ENCODE data around the gene DPH3.
"Not testable (repeated sequence)": the region's sequence is repeated elsewhere in the genome, so short reads cannot be mapped to it uniquely, and the experiment has no call there.

The DPH3 gene

GRCh38 chr3:16264708-16265454, at the start of gene DPH3, which contains the start of gene OXNAD1:
DPH3 (minus strand) TSS chr3:16264943; CDS start chr3:16264876, 67 bp downstream.
OXNAD1 (plus strand) TSS chr3:16265212; CDS start chr3:16270953, 5,741 bp downstream.
- peak; percentile 93 to 95 for DNase-seq

DNA sequence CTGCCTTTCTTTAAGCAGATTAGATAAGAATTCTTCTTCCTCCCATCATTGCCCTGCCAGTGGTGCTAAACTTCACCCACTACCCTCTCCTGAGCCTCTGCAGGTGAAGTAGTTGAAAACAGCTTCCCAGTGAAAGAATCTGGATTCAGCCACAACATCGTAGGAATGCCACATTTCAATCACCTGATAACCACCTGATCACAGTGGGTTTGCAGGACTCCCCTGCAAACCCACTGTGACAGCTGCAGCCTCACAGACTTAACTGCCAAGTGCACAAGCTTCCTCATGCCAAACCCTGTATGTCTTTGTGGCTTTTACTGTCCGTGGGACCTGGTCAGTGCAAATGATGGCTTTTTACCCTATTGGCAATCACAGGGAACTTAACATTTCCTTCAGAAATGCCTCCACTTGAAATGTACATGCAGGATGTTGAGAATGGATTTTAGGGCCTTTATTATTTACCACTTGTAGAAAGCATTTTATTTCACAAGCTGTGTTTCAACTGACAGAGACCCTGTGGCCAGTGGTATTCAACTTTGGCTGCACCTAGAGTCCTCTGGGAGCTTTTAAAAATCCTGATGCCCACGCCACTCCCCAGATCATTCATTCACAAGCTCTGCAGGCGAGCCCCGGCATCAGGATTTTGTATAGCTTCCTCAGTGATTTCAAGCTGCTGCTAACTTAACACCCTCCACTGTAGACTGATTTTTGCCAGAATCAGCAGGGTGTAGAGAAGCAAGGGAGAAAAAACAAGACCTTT, 49.3 kb upstream of the DPH3 start:
- no peak for DNase-seq

DNA sequence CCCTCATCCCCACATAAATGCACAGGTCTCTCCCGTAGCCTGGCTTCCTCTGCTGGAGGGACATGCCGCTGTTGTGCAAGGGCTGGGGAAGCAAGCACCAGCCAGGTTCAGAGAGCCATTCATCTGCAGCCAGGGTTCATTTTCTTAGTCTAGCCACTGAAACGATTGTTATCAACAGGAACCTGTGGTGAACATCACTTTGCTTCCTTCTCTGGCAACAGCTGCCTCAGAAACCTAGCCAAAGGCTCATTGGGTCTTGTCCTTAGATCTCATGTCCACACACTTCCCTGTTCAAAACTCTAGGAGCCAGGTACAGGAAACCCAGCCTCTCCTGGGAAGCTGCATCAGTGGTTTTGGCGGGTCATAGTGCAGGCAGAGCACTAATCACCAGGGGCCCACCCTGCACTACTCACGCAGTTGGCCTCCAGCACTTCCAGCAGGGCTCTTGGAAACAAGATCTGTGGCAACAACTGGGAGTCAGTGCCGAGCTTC, 47.3 kb upstream of the DPH3 start:
- DNase-seq, result no peak

- DNase-seq, result not testable (repeated sequence)
Observed at GRCh38 chr3:16310486-16310885, 45.7 kb upstream of the DPH3 start.

DNA sequence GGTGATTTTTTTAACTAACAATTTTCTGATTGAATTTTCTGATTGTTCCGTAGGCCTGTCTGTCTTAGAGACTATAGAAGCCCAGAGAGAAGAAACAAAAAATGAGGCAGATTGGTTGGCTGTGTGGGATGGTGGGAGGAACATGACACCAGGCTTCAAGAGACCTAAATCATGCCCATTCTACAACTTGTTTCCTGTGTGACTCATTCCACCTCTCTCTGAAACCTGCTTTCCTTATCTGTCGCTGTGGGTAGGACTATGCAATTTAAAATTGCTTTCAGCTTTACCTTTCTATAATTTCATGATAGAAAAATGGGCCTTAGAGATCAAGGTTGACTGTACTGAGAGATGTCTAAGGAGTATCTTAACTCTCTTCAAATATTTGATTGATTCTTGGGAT, 44.8 kb upstream of the DPH3 start:
- no peak for DNase-seq

DNA sequence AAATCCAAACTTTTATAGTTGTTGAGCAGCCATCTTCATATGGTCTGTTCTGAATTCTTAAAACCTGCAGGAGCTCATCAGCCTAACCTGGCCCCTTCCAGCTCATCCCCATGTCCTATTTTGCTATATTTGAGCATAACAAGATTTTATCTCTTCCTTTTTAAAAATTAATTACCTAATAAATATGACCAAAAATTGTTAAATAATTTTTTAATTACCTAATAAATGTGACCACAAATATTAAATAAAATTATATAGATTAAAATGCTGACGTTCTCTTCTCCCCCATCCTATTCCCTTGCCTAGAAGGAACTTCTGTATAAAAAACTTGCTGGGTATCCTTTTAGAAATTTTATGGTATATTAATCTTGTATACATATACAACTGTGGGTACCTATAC, 44.0 kb upstream of the DPH3 start:
- DNase-seq, result no peak

- no peak for DNase-seq
Observed at GRCh38 chr3:16307832-16308531, 43.2 kb upstream of the DPH3 start.

DNA sequence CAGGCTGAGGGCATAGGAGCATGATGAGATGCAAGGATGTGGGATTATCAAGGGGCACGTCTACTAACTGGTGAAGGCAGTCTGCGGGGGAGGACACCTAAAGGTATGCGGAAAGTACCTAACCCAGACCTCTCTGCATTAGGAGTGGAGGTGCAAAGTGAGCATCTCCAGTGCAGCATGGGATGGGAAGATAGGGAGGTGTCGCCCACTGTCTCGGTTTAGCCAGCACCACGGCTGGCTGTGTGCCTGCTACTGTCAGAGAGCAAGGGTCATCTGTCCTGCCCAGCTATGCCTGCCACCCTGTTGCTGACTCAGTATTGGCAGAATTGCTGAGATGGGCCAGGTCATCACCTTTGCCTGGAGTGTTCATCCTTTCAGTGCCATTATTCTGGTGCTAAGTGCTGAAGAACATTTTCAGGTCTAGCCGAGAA, 40.4 kb upstream of the DPH3 start:
- no peak for DNase-seq

DNA sequence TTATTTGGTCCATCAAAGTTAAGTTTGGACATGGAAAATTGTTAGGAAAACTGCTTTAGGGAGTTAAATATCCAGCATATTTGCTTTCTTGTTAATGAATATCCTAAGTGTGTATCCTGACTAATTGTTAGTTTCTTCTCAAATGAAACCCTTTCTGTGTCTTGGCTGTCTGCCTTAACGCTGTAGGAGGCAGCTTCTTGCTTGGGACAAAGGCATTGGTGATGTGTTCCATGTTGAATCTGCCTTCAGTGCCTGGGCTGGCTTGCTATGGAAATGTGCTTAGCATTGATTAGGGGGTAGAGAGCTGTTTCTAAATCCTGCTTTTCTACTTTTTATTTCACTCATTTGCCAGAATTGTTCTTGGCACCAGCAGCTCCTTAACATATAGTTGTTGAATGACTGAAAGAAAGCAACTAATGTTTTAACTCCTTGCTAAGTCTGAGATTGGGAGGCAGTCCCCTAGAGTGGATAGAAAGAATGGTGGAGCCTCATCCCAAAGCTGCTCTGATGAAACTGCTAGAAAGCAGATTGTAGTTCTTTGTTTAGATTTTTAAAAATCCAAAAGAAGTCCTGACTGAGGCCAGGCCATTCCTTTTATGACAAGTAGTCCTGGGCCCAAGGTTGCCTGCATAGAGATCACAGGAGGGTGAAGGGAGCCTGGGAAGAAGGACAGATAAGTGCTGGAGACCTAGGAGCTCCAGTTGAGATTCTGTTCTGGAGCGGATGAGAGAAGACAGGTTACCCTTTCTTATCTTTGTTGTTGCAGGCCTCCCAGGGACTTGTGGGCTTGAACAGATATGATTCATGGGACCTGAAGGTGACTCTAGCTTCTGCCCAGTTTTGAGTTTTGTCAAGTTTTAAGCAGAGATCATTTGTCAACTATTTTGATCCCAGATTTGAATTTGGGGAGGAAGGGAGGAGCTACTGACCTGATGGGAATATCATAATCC, 39.6 kb upstream of the DPH3 start:
- no peak for DNase-seq

- DNase-seq, result no peak
Observed at GRCh38 chr3:16303037-16303575, 38.4 kb upstream of the DPH3 start.

DNA sequence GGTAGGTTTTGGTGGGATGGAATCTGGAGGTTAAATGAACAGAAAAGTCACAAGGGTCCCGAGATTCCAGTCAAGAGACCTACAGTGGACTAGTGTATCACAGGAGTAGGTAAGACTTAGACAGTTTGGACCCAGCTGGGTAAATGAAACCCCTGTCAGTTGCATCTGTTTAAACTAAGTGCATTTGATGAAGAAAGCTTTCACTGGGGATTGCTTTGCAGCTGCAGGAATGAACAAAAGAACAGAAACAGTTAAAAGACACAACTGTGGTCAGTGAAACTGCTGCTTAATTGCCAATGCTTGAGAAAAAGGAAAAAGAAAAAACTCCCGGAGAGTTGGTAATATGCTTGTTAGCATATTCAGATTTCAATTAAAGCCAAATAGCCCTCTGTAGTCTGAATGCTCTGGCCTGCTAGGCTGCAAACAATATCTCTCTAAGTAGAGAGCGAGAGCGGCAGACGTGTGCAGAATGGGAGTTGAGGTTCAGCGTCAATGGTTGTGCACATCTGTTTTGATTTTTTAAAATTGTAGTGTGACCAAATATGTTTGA, 37.4 kb upstream of the DPH3 start:
- DNase-seq, result no peak

GRCh38 chr3:16301507-16301906, 36.8 kb upstream of the DPH3 start:
- no peak for DNase-seq

DNA sequence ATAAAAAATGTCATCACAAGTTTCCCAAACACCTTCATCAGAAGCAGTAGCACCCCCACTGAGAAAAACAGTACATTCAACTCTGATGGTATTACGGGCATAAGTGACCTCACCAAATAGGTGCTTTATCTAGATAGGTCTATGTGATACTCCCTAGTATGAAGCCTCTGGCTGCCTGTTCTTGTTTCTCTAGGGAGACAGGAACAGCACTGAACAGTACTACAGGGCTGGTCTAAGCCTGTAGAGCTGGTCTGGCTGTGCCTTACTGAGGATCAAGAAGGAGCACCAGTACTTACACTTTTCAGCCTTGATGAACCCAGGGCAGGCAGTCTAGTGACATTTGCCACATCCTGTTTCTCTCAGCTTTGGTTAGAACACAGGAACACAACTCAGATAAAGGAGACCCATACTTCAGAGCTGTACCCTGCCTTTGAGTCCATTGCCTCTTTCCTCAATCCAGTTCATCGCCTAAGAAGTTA, 36.2 kb upstream of the DPH3 start:
- DNase-seq, result no peak

DNA sequence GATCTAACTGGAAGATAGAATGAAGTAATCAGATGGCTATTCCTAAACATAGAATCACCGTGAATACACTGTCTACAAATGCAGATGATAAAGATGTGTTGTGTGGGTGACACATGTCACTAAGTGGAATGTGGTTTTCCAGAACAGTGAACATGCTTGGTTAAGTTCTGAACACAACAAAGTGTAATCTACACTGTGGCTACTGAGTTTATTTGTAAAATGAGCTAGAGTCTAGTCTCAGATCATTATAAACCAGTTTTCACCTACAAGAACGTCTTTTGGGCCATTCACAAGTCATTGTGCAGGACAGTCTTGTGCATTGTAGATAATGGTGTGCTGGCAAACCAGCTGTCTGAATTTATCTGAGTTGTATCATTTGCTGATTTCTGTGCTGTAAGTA, 35.6 kb upstream of the DPH3 start:
- DNase-seq, result no peak

DNA sequence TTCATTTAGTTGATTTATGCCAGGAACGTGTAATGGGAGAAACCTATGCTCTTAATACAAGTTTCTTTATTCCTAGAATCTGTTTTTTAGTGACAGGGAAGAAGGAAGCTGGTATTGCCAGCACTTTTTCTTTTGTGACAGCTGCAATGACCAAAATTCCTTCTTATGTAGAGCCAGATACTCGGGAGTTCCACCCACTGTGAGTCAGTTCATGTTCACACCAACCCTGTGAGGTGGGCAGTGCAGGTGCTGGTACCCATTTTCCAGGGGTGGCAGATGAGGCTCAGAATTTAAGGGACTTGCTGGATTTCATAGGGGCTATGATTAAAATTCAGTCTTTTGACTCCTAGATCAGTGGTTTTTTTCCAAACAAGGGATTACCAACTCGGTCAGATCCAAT, 35.0 kb upstream of the DPH3 start:
- DNase-seq, result no peak

- no peak for DNase-seq
Observed at GRCh38 chr3:16298891-16299290, 34.1 kb upstream of the DPH3 start.

DNA sequence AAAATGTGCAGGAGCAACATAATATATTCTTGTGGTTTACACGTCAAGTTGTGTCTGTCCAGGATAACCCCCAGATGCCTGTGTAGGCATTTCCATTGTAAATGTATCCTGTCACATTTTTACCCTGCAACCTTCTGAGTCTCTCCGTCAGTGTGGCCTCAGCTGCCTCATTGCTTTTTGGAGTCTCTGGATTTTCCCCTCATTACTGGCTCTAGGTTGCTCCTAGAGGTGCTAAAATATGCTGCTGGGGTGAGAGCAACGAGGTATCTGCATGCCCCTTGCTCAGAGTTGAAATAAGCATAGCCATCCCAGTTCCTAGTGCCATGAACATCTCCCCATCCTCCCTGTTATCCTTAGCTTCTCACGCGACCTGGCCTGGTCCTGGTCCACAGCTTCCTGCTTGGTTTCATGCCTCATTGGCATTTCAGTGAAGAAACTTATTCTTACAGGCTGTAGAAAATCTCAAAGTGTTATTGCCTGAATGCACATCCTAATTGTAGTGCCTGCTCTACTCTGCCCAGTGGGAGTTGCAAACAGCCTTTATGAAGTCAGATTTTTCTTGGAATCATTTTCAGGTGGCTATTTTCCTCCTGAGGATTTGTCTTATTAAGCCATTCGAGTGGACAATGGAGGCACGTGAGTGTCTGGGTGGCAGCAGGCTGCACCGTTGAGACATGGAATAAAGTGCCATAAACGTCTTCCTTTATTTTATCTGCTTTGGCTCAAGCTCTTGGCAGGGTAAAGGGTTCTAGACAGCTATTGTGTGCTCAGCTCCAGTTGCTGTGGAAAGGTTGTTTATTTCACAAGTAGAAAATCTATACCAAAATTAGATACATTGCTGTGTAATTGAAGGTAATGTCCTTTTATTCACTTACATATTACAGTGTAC, 33.5 kb upstream of the DPH3 start:
- no peak for DNase-seq

DNA sequence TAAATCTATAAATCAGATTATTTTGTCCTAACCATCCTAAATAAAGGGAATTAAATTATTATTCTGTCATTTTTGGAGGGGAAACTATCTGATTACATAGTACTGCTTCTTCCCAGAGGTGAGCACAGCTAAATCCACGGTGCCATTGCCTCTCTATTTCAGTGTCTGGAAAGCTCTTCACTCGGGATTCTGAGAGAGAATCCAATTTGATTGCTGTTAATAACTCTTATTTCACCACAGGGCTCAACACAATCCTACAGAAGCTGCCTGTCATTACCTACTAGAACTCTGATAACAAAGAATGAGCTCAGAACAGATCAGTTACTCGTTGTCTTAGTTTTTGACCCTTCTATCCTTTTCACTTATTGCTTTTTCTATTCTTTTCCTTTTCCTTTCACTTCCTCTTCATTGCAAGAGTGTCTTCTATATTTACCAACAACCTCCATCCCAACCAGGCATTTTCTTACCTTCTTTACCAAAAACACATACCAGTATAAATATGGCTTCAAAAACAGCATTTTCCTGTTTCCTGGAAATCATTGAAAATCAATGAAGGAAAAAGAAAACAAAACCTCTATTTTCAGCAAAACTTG, 30.7 kb upstream of the DPH3 start:
- no peak for DNase-seq

- DNase-seq, result no peak
Observed at GRCh38 chr3:16294844-16295243, 30.1 kb upstream of the DPH3 start.

DNA sequence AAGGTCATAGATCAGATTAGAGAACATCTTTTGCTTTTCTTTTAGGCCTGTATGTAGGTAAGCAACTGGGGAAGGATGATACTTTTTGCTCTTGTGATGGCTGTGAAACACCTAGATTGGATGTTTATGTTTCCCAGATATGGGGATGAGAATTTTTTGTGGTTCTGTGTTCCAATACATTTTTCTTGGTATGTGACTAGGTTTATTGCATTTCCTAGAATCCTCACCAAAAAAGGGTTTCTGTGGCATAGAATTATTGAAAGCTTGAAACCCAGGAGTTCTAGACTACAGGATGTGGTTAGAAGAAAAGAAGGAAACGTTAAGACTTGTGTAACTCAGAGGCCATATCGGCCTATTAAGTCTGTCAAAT, 26.1 kb upstream of the DPH3 start:
- no peak for DNase-seq

All from NCI-H1930 (cell line).